IPS DF 6.9 (cell line): ENCODE results near the gene PCDHB9.
"Not testable (repeated sequence)": the region's sequence is repeated elsewhere in the genome, so short reads cannot be mapped to it uniquely, and the experiment has no call there.

Experiments used
- DNase-seq: peaks from one replicate; pipeline ENCODE4 v3.0.0-alpha.2; 2013; ENCODE audit warnings: low read depth, low spot score
- H3K27ac ChIP-seq: one replicate; pipeline ENCODE4 v1.5.1; 2013; ENCODE audit warnings: low read length, control low read depth
- H3K27me3 ChIP-seq: 2 replicates; pipeline ENCODE4 v1.6.1; 2013; ENCODE audit warnings: mild to moderate bottlenecking, low read length; ENCODE audit not compliant: control insufficient read depth, insufficient read depth
- H3K36me3 ChIP-seq: 2 replicates; pipeline ENCODE4 v1.6.1; 2013; ENCODE audit warnings: low read length; ENCODE audit not compliant: control insufficient read depth, insufficient read depth
- H3K4me1 ChIP-seq: 2 replicates; pipeline ENCODE4 v1.6.1; 2013; ENCODE audit warnings: low read length; ENCODE audit not compliant: control insufficient read depth, insufficient read depth
- H3K4me3 ChIP-seq: 2 replicates; pipeline ENCODE4 v1.5.1; 2013; ENCODE audit warnings: mild to moderate bottlenecking, low read length
- H3K9me3 ChIP-seq: 2 replicates; pipeline ENCODE4 v1.6.1; 2013; ENCODE audit warnings: low read length, inconsistent platforms; ENCODE audit not compliant: control insufficient read depth, insufficient read depth
- WGBS: extraction: QIAGEN DNeasy Blood & Tissue Kit; methylation state at CpG from one replicate; pipeline ENCODE4 v1.1.7; 2013; ENCODE audit warnings: mixed read lengths, missing lambda C conversion rate; ENCODE audit not compliant: insufficient read length, insufficient coverage; 5-methylcytosine and 5-hydroxymethylcytosine counted together

PCDHB9 gene

GRCh38 chr5:141186897-141187512 is at the start of gene PCDHB9:
Gene PCDHB9 (plus strand): TSS chr5:141187161. CDS start chr5:141187319, 158 bp downstream.
- no peak for DNase-seq
- H3K27me3 ChIP-seq, result no peaks in the 10 kb centered on the region
- no peaks in the 10 kb centered on the region; the same call in 1 of the 2 replicates for H3K9me3 ChIP-seq
- WGBS, result no CpG with 5 or more reads among the region's 9 CpGs
- H3K4me1 ChIP-seq, result no peaks in the 10 kb centered on the region
- H3K27ac ChIP-seq, result no peak within 1 kb of the TSS
- no peak within 1 kb of the TSS for H3K4me3 ChIP-seq
- H3K36me3 ChIP-seq, result no peaks in the 10 kb centered on the region

GRCh38 chr5:141137346-141137745 is 49.6 kb upstream of the PCDHB9 start:
- DNase-seq, H3K27ac ChIP-seq, H3K36me3 ChIP-seq, H3K4me3 ChIP-seq, H3K4me1 ChIP-seq, H3K9me3 ChIP-seq, H3K27me3 ChIP-seq: not testable (repeated sequence)
- WGBS, result no CpG with 5 or more reads among the region's 34 CpGs

DNA sequence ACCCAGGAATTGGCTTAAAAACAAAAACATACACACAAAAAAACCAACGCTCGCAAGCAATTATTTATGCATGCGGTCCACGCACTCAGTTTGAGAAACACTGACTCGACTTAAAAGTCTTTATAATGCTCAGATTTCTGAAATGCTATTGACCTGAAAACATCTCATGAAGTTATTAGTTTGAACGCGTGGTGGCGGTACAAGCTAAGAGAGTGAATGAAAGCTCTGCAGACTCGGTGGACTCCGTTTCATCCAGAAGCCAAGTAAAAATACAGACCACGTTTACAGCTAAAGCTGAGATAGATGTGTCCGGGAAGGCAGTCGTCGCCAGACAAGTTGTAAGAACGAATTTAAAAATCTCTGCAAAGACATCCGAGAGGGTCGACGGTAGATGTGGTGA is 37.1 kb upstream of the PCDHB9 start, which contains the start of gene PCDHB6:
Gene PCDHB6 (plus strand): TSS at position 246 of the 400 bp plus-strand sequence. CDS start 201 bp downstream, outside the sequence.
- Histone ChIP-seq H3K36me3 (no peaks in the 10 kb centered on the region), H3K4me1 (no peaks in the 10 kb centered on the region), H3K9me3 (no peaks in the 10 kb centered on the region), H3K27me3 (no peaks in the 10 kb centered on the region), H3K27ac (no peak within 1 kb of the TSS), H3K4me3 (no peak within 1 kb of the TSS)
- WGBS, result no CpG with 5 or more reads among the region's 18 CpGs
- no peak for DNase-seq

DNA sequence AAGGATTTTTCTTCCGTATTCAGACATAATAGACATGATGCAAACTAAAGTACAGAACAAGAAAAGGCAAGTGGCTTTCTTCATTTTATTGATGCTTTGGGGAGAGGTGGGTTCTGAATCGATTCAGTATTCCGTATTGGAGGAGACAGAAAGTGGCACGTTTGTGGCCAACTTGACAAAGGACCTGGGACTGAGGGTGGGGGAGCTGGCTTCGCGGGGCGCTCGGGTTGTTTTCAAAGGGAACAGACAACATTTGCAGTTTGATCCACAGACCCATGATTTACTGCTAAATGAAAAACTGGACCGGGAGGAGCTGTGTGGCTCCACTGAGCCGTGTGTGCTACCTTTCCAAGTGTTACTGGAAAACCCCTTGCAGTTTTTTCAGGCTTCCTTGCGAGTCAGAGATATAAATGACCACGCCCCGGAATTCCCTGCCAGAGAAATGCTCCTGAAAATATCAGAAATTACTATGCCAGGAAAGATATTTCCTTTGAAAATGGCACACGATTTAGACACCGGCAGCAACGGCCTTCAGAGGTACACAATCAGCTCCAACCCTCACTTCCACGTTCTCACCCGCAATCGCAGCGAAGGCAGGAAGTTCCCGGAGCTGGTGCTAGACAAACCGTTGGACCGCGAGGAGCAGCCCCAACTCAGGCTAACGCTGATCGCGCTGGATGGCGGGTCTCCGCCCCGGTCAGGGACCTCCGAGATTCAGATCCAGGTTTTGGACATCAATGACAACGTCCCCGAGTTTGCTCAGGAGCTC is 36.6 kb upstream of the PCDHB9 start:
- no peaks in the 10 kb centered on the region for H3K4me1 ChIP-seq
- WGBS, result no CpG with 5 or more reads among the region's 33 CpGs
- H3K9me3 ChIP-seq, result no peaks in the 10 kb centered on the region
- no peaks in the 10 kb centered on the region for H3K27me3 ChIP-seq
- H3K4me3 ChIP-seq, result no peak overlapping the region
- no peak for DNase-seq
- H3K27ac ChIP-seq, result no peak overlapping the region
- H3K36me3 ChIP-seq, result no peaks in the 10 kb centered on the region

- Histone ChIP-seq H3K4me1 (no peaks in the 10 kb centered on the region), H3K27me3 (no peaks in the 10 kb centered on the region), H3K4me3 (no peak overlapping the region), H3K9me3 (no peaks in the 10 kb centered on the region), H3K36me3 (no peaks in the 10 kb centered on the region), H3K27ac (no peak overlapping the region)
- no peak for DNase-seq
- no CpG with 5 or more reads among the region's 13 CpGs for WGBS
Observed at GRCh38 chr5:141150993-141151325, 36.0 kb upstream of the PCDHB9 start.

DNA sequence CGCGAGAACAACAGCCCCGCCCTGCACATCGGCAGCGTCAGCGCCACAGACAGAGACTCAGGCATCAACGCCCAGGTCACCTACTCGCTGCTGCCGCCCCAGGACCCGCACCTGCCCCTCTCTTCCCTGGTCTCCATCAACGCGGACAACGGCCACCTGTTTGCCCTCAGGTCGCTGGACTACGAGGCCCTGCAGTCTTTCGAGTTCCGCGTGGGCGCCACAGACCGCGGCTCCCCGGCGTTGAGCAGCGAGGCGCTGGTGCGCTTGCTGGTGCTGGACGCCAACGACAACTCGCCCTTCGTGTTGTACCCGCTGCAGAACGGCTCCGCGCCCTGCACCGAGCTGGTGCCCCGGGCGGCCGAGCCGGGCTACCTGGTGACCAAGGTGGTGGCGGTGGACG is 35.3 kb upstream of the PCDHB9 start:
- H3K9me3 ChIP-seq, H3K27me3 ChIP-seq, H3K27ac ChIP-seq, H3K36me3 ChIP-seq, H3K4me3 ChIP-seq, H3K4me1 ChIP-seq, DNase-seq: not testable (repeated sequence)
- no CpG with 5 or more reads among the region's 41 CpGs for WGBS

- H3K4me1 ChIP-seq, H3K27me3 ChIP-seq, H3K27ac ChIP-seq, H3K36me3 ChIP-seq, H3K9me3 ChIP-seq, H3K4me3 ChIP-seq, DNase-seq: not testable (repeated sequence)
- no CpG with 5 or more reads among the region's 36 CpGs for WGBS
Observed at GRCh38 chr5:141152096-141152495, 34.9 kb upstream of the PCDHB9 start.

- Histone ChIP-seq H3K27me3 (no peaks in the 10 kb centered on the region), H3K36me3 (no peaks in the 10 kb centered on the region), H3K4me3 (no peak overlapping the region), H3K9me3 (no peaks in the 10 kb centered on the region), H3K27ac (no peak overlapping the region), H3K4me1 (no peaks in the 10 kb centered on the region)
- DNase-seq, result no peak
- WGBS, result no CpG with 5 or more reads among the region's 21 CpGs
Observed at GRCh38 chr5:141155540-141156374, 31.2 kb upstream of the PCDHB9 start.

GRCh38 chr5:141157356-141157755 is 29.6 kb upstream of the PCDHB9 start:
- not testable (repeated sequence) for DNase-seq, H3K27ac ChIP-seq, H3K9me3 ChIP-seq, H3K4me1 ChIP-seq, H3K36me3 ChIP-seq, H3K4me3 ChIP-seq, H3K27me3 ChIP-seq
- WGBS, result no CpG with 5 or more reads among the region's 38 CpGs

- H3K4me3 ChIP-seq, H3K36me3 ChIP-seq, DNase-seq, H3K27ac ChIP-seq, H3K4me1 ChIP-seq, H3K27me3 ChIP-seq, H3K9me3 ChIP-seq: not testable (repeated sequence)
- WGBS, result no CpG with 5 or more reads among the region's 28 CpGs
Observed at GRCh38 chr5:141157901-141158300, 29.1 kb upstream of the PCDHB9 start.
